Right forelimb (tissue), 1 donor: ENCODE data around the gene RALGPS1.

Experiments
- DNase-seq: peaks from one replicate; pipeline ENCODE4 v3.0.0-alpha.2; 2018

The RALGPS1 gene

DNA sequence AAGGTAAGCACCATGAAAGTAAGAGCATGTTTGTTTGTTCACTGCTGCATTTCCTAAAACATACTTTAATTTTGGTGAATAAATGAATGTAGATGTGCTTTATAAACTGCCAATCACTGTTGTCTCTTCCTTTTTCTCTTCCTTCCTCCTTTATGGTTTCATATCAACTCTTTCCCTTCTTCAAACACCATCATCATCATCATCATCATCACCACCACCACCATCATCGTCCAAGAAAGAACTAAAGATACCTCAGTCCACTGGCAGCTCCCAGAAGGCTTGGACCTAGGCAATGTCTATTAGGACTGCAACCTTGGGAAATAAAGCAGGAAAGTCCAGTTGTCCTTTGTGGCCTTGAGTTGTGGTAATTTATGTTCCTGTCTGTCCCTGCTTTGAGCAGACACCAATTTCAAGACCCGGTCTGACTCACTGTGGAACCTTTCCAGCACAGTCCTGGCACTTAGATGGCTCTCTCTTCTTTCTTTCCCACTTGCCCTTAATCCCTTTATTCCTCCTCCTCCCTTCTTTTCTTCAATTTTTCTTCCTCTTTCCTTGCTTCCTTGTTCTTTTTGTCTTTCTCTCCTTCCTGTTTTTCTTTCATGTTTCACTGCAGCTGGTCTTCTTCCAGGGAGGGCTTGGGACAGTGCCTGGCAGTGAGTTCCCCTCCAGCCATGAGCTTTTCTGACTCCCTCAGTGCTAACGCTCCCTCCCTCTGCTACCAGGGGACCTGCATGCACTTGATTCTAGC lies 108.5 kb downstream of the RALGPS1 start:
- no peak for DNase-seq

- DNase-seq = no peak
These were observed 110.5 kb downstream of the RALGPS1 start for GRCh38 chr9:127025042-127025441.

DNA sequence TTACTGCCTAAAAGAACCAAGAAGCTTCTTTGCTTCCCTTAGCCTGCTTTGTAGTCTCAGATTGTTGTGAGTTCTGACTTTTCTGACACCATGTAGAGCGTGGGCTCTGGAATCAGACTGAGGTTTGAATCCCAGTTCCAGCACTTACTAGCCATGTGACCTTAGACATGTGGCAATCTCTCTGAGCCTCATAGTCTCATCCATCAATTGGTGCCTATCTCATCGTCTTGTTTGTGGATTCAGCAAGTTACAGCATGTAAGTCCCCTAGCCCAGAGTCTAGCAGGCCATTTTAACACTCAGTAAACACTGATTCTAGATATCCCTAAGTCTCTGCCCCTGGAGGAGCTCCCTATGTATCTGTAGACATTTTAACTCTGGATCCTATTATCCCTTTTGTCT lies 113.1 kb downstream of the RALGPS1 start:
- DNase-seq = no peak

GRCh38 chr9:127029548-127029947 lies 115.0 kb downstream of the RALGPS1 start:
- no peak for DNase-seq

DNA sequence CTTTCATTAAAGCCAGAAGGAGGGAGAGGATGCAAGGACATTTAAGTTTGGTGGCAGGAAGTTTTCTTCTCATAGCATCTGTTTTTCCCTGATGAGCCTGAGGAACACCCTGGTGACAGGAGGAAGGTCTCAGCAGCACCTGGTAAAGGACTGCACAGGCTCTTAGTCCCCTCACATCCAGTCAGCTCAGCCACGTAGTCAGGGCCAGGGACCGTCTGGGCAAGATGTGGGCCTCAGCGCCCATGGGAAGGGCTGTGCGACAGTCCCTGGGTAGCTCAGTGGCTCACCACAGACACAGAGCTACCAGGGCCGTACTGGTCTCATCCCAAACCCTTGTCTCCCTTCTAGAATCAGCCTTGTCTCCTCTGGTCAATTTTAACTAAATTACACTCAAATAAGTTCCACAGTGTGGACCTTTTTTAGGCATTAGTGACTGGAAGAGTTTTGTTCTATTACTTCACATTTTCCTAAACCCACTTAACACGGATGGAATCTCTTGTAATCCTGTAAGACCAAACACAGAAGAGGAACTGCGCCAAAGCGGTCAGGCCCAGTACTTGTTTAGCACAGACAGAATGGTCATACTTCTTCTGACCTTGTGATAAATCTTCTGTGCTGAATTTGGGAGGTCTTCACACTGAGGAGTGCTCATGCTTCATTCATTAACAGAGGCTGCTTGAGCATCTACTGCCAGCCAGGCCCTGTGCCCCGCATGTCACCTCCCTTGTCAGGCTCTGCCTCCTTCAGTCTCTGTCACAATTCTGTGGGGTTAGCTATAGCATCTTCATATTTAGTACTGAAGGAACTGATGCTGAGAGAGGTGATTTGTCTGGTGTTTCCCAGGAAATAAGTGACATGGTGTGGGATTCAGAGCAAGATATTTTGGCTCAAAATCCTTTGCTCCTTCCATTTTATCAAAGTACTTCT lies 116.5 kb downstream of the RALGPS1 start:
- DNase-seq = no peak

DNA sequence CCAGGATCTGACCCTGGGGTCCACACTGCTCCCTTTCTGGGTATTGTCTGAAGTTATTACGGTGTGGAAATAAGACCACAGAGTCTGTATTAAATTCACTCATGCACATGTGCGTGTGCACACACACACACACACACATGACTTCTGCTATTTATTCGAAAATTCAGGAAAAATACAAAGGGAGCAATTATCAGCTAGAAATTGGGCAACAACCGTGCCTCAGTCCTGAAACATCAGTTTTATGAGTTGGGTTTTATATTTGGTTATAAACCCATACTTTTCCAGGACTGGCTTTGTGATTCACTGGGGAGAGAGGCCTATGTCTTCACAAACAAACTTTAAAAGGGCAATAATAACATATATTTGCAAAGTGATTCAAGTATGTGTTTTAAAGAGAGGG lies 117.7 kb downstream of the RALGPS1 start:
- DNase-seq = no peak

- no peak for DNase-seq
These were observed 118.5 kb downstream of the RALGPS1 start for GRCh38 chr9:127033061-127033460.

- no peak for DNase-seq
These were observed 119.2 kb downstream of the RALGPS1 start for GRCh38 chr9:127033789-127034188.

DNA sequence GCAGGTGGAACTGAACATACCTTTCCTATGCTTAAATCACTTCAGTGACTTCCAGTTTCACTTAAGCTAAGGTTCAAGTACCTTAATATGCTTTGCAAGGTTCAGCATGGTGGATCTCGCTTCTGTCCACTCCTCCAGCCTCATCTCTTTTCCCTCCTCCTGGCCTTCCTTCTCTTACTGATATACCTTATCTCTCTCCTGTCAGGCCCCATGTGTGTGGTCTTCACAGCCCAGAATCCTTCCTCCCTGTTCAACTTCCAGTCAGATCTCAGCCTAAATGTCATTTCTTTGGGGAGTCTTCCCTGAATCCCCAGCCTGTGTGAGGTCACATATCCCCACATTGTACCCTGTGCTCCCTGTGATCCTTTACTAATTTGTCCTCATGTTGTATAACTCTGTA lies 120.1 kb downstream of the RALGPS1 start:
- no peak for DNase-seq

DNA sequence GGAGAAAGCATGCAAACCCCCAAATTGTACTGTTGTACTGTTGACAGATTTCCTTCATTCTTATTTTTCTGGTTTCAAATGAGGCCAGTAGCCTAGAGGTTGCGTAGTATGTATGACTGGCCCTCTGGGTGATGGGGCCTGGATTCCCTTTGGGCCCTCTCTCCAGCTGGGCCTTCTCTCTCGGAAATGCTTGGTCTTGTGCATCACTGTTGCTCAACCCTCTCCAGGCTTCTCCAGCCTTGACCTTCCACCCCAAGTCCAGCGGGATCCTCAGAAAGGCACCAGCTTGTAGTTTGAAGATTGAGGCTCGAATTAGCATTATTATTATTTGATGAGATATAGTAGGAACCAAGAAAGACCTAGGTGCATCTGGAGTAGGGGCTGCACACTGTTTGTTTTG lies 120.8 kb downstream of the RALGPS1 start:
- no peak for DNase-seq

DNA sequence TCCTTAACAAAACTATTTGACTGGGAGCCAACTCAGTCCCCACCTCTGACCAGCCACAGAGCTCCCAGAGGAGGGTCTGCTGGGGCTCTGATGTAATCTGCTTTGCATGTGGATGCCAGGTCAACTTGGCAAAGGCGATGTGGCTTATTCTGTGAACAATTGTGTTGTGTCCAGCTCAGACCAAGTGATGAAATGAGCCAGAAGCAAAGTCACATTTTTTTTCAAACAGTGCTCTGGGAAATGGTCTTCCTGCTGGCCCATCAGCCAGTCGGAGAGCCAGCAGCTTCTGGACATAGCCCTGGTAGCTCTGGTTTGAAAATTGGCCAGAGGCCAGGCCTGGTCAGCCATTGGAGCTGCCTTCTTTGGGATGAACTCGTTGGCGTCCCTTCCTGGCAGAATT lies 121.4 kb downstream of the RALGPS1 start:
- DNase-seq = no peak

GRCh38 chr9:127036437-127036836 lies 121.9 kb downstream of the RALGPS1 start:
- DNase-seq = no peak

GRCh38 chr9:127038531-127038930 lies 123.9 kb downstream of the RALGPS1 start:
- DNase-seq = no peak

DNA sequence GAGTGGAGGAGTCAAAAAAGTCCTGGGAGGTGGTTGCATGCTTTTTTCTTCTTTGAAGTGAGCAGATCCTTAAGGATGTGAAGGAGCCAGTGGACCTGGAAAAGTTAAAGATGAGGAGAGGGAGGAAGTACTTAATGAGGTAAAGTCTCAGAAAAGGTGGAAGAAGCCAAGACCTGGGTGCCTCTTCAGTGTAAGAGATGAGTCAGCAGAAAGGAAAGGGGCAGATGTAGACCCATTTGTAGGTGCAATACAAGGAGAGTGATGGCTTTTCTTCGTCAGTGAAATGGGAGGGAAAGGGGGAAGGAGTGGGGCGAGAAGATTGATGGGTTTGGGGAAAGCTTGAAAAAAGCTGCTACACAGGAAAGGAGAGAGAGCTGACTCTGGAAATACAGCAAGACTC lies 124.9 kb downstream of the RALGPS1 start:
- DNase-seq = no peak

- DNase-seq = no peak
These were observed 130.6 kb downstream of the RALGPS1 start for GRCh38 chr9:127045148-127045547.

- DNase-seq = no peak
These were observed 133.4 kb downstream of the RALGPS1 start for GRCh38 chr9:127047971-127048370.

DNA sequence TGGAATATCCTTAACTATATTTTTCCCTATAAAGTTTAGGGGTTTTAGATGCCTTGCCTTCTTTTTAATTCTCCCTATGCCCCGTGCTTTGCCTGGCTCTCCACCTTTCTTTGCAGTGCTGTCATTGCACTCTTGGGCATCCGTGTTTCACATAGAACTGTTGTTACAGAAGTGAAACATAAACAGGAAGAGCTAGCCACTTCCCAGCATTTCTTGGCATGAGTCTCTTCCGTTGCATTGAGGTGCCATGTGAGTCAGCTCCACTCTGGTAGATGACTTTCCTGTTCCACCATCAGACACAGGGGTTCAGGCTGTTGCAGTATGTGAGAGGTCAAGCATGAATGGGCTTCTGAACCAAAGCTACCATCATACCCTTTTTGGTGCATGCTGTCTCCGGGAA lies 134.5 kb downstream of the RALGPS1 start:
- DNase-seq = no peak

- DNase-seq = no peak
These were observed 135.0 kb downstream of the RALGPS1 start for GRCh38 chr9:127049581-127049980.

DNA sequence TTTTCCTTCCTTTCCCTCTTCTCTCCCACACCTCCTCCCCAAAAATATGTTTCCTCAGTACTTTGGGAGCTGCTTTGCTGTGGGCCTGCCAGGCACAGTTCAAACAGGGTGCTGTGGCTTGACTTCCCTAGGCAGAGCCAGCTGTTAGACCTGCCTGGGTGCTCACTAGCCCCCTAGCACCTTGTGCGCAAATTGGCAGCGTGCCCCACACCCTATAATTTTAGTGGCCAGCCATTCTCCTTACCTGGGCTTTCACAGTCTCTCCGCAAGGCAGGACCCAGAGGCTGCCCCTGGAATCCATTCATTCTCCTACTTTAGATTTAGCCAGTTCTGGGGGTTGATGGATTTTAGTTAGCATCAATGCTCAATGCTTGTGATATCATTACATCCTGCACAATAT lies 135.6 kb downstream of the RALGPS1 start:
- DNase-seq = no peak

DNA sequence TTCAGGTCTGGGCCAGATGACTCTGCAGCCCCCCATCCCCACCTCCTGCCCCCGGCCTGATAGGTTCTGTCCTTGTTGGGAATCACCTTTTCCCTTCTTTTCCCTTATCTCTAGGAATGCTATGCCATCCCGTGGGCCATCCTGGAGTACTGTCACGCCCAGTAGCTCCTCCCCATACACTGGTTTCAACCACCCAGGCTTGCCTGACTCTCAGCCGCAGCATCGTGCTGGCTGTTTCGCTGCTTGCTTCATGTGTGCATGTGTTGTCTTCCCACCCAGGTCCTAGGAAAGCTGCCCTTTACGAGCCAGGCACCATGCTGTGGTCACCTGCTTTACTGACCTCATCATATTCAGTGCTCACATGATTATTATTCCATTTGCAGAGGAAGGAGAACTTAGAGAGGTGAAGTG lies 136.0 kb downstream of the RALGPS1 start:
- DNase-seq = no peak

DNA sequence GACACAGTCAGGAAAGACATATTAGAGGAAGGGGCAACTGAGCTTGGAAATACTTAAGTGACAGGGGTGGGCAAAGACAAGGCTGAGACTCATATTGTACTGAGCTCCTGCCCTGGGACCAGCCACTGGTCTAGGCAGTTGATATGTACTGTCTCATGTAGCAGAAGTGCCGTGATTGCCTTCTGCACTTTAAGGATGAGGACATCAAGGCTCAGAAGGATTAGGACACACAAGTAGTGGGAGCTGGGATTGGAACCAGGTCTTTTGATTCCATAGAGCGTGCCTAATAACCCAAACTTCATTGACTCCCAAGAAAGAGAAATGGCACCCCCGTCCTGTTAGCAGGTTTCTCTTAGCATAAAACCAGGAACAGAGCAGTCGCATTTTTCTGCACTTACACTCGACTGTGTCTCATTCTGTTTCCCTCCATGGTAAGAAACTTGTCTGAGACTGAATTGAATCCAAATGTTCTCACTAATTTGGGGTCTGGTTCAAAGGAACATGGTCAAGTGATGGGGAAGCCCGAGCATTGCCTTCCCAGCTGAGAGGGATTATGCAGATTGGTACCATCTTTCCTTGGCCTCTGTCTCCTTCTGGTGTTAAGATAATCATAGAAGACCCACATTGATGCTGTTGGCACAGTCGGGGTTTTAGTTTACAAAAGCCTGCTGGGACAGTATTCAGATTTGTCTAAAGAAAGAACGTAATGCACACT lies 137.5 kb downstream of the RALGPS1 start:
- no peak for DNase-seq

- DNase-seq = peak; percentile 58
These were observed 138.7 kb downstream of the RALGPS1 start for GRCh38 chr9:127053057-127053821.

GRCh38 chr9:127053960-127054359 lies 139.4 kb downstream of the RALGPS1 start:
- no peak for DNase-seq
